ENCODE measurements around the gene SNX3.

DNA sequence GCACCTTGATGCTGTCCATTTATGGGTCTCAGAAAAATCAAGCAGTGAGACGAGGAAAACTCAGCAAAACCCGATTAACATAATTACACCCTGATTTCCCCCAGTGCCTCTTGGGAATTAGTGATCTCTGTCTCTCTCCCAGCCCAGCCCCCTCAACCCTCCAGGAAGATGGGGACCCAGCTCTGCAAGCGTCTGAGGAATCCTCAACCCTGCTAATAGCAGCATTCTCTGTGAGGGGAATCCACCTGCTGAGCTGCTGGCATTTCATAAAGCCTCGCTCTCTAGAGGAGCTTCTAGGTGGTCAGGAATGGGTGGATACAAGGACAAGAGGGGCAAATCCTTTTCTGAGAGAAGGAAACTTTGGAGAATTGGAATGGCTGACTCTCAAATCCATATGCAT is 81.1 kb downstream of the SNX3 start:
- no peak for TF ChIP-seq PRDM10 (tag by site-specific recombination; IDR thresholded peaks at IDR 0.05)
- TF ChIP-seq, protein P1, sequence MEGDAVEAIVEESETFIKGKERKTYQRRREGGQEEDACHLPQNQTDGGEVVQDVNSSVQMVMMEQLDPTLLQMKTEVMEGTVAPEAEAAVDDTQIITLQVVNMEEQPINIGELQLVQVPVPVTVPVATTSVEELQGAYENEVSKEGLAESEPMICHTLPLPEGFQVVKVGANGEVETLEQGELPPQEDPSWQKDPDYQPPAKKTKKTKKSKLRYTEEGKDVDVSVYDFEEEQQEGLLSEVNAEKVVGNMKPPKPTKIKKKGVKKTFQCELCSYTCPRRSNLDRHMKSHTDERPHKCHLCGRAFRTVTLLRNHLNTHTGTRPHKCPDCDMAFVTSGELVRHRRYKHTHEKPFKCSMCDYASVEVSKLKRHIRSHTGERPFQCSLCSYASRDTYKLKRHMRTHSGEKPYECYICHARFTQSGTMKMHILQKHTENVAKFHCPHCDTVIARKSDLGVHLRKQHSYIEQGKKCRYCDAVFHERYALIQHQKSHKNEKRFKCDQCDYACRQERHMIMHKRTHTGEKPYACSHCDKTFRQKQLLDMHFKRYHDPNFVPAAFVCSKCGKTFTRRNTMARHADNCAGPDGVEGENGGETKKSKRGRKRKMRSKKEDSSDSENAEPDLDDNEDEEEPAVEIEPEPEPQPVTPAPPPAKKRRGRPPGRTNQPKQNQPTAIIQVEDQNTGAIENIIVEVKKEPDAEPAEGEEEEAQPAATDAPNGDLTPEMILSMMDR (tag by site-specific recombination; IDR thresholded peaks at IDR 0.05): no peak
- no peak for TF ChIP-seq BCL11A (tag by site-specific recombination; IDR thresholded peaks at IDR 0.05; ENCODE audit: low read depth)
- TF ChIP-seq, protein P2, sequence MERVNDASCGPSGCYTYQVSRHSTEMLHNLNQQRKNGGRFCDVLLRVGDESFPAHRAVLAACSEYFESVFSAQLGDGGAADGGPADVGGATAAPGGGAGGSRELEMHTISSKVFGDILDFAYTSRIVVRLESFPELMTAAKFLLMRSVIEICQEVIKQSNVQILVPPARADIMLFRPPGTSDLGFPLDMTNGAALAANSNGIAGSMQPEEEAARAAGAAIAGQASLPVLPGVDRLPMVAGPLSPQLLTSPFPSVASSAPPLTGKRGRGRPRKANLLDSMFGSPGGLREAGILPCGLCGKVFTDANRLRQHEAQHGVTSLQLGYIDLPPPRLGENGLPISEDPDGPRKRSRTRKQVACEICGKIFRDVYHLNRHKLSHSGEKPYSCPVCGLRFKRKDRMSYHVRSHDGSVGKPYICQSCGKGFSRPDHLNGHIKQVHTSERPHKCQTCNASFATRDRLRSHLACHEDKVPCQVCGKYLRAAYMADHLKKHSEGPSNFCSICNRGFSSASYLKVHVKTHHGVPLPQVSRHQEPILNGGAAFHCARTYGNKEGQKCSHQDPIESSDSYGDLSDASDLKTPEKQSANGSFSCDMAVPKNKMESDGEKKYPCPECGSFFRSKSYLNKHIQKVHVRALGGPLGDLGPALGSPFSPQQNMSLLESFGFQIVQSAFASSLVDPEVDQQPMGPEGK (tag by site-specific recombination; IDR thresholded peaks at IDR 0.05): no peak
- TF ChIP-seq, protein P3, sequence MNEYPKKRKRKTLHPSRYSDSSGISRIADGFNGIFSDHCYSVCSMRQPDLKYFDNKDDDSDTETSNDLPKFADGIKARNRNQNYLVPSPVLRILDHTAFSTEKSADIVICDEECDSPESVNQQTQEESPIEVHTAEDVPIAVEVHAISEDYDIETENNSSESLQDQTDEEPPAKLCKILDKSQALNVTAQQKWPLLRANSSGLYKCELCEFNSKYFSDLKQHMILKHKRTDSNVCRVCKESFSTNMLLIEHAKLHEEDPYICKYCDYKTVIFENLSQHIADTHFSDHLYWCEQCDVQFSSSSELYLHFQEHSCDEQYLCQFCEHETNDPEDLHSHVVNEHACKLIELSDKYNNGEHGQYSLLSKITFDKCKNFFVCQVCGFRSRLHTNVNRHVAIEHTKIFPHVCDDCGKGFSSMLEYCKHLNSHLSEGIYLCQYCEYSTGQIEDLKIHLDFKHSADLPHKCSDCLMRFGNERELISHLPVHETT (tag by site-specific recombination; IDR thresholded peaks at IDR 0.05): no peak
- no peak for TF ChIP-seq ZNF510 (tag by site-specific recombination; IDR thresholded peaks at IDR 0.05; ENCODE audit: insufficient replicate concordance)
- TF ChIP-seq ZNF274 (IDR thresholded peaks at IDR 0.05; ENCODE audit: low read length): no peak
- TF ChIP-seq ZNF274 (tag by site-specific recombination; IDR thresholded peaks at IDR 0.05; ENCODE audit: borderline replicate concordance): no peak

All from HEK293 (cell line).